Measurements from ENCODE around the gene CUTC.

The CUTC gene

GRCh38 chr10:99693933-99694583 lies 38.0 kb upstream of the CUTC start:
- Histone ChIP-seq H3K36me3 (ENCODE audit: insufficient read depth) (no peaks in the 10 kb centered on the region), H3K4me2 (no peak overlapping the region), H3K4me1 (ENCODE audit: low read depth, poor library complexity, severe bottlenecking) (no peaks in the 10 kb centered on the region), H4K20me1 (ENCODE audit: insufficient read depth) (no peaks in the 10 kb centered on the region), H3K4me3 (IDR thresholded peaks at IDR 0.05; ENCODE audit: insufficient read depth, low read depth, low read length) (no peak overlapping the region), H3K79me2 (ENCODE audit: insufficient read depth, low read depth) (no peaks in the 10 kb centered on the region), H3K27me3 (ENCODE audit: insufficient read depth, low read depth) (no peaks in the 10 kb centered on the region), H3K27ac (no peak overlapping the region), H3K9ac (no peak overlapping the region), H2AFZ (ENCODE audit: low read depth) (no peak overlapping the region)
- TF ChIP-seq CTCF (conservative IDR thresholded peaks at IDR 0.05; ENCODE audit: low read depth, low read length), result no peak

GRCh38 chr10:99695761-99696160 lies 36.3 kb upstream of the CUTC start:
- Histone ChIP-seq H3K36me3 (ENCODE audit: insufficient read depth) (no peaks in the 10 kb centered on the region), H3K4me1 (ENCODE audit: low read depth, poor library complexity, severe bottlenecking) (no peaks in the 10 kb centered on the region), H3K27me3 (ENCODE audit: insufficient read depth, low read depth) (no peaks in the 10 kb centered on the region), H4K20me1 (ENCODE audit: insufficient read depth) (no peaks in the 10 kb centered on the region), H2AFZ (ENCODE audit: low read depth) (no peak overlapping the region), H3K4me3 (IDR thresholded peaks at IDR 0.05; ENCODE audit: insufficient read depth, low read depth, low read length) (no peak overlapping the region), H3K9ac (no peak overlapping the region), H3K4me2 (no peak overlapping the region), H3K79me2 (ENCODE audit: insufficient read depth, low read depth) (no peaks in the 10 kb centered on the region), H3K27ac (no peak overlapping the region)
- no peak for TF ChIP-seq CTCF (conservative IDR thresholded peaks at IDR 0.05; ENCODE audit: low read depth, low read length)

- Histone ChIP-seq H4K20me1 (ENCODE audit: insufficient read depth) (no peaks in the 10 kb centered on the region), H3K36me3 (ENCODE audit: insufficient read depth) (no peaks in the 10 kb centered on the region; the same call in 1 of the 2 replicates)
Measured at GRCh38 chr10:99698504-99699080, 33.4 kb upstream of the CUTC start.

GRCh38 chr10:99700649-99701048 lies 31.4 kb upstream of the CUTC start:
- Histone ChIP-seq H3K4me3 (IDR thresholded peaks at IDR 0.05; ENCODE audit: insufficient read depth, low read depth, low read length) (no peak overlapping the region), H2AFZ (ENCODE audit: low read depth) (no peak overlapping the region), H3K9ac (no peak overlapping the region), H3K27ac (no peak overlapping the region), H3K36me3 (ENCODE audit: insufficient read depth) (no peaks in the 10 kb centered on the region; the same call in 1 of the 2 replicates), H3K27me3 (ENCODE audit: insufficient read depth, low read depth) (no peaks in the 10 kb centered on the region), H3K4me1 (ENCODE audit: low read depth, poor library complexity, severe bottlenecking) (no peaks in the 10 kb centered on the region), H4K20me1 (ENCODE audit: insufficient read depth) (no peaks in the 10 kb centered on the region), H3K79me2 (ENCODE audit: insufficient read depth, low read depth) (no peaks in the 10 kb centered on the region), H3K4me2 (no peak overlapping the region)
- no peak for TF ChIP-seq CTCF (conservative IDR thresholded peaks at IDR 0.05; ENCODE audit: low read depth, low read length)

More at GRCh38 chr10:99698504-99699080, 33.4 kb upstream of the CUTC start:
- H3K79me2 ChIP-seq (ENCODE audit: insufficient read depth, low read depth), result no peaks in the 10 kb centered on the region
- H3K4me2 ChIP-seq, result no peak overlapping the region
- H3K9ac ChIP-seq, result no peak overlapping the region
- no peaks in the 10 kb centered on the region for H3K4me1 ChIP-seq (ENCODE audit: low read depth, poor library complexity, severe bottlenecking)
- H3K4me3 ChIP-seq (IDR thresholded peaks at IDR 0.05; ENCODE audit: insufficient read depth, low read depth, low read length), result no peak overlapping the region
- H3K27me3 ChIP-seq (ENCODE audit: insufficient read depth, low read depth), result no peaks in the 10 kb centered on the region
- H3K27ac ChIP-seq, result no peak overlapping the region
- H2AFZ ChIP-seq (ENCODE audit: low read depth), result no peak overlapping the region
- no peak for TF ChIP-seq CTCF (conservative IDR thresholded peaks at IDR 0.05; ENCODE audit: low read depth, low read length)
